Gastrocnemius medialis (tissue), 4 donors: Measurements from ENCODE around the gene FGFBP3. TPM values are rescaled to one million over a fixed set of nuclear protein-coding genes. Genes with fewer than 3 reads are reported as not detected.

Source experiments
- ATAC-seq, 2 donors: fragments of 150-250 bp; one replicate each; pipeline ENCODE4 v1.9.1; 2016
- DNase-seq, 2 donors: peaks; one replicate each; pipeline ENCODE4 v3.0.0-alpha.2; 2019
- H3K27ac ChIP-seq, 4 donors: fragments of 200-600 bp; sonication (generic); 1 replicate in 1 of 4; 2 replicates in 3 of 4; pipeline ENCODE4 v1.5.1; 2016 to 2018; ENCODE audit warnings: mild to moderate bottlenecking in 2 of 4, moderate library complexity in 1 of 4
- H3K27me3 ChIP-seq, 3 donors: fragments of 200-600 bp; sonication (generic) in 2 of 3; 1 replicate in 1 of 3; 2 replicates in 2 of 3; pipeline versions ENCODE4 v1.5.1 to v1.6.0; 2016 to 2019; ENCODE audit warnings: mild to moderate bottlenecking in 1 of 3, moderate library complexity in 1 of 3
- H3K36me3 ChIP-seq, 2 donors: fragments of 200-600 bp; sonication (generic) in 1 of 2; one replicate each; pipeline ENCODE4 v1.5.1; 2017 to 2018
- H3K4me1 ChIP-seq, 2 donors: fragments of 200-600 bp; sonication (generic) in 1 of 2; one replicate each; pipeline ENCODE4 v1.5.1; 2016 to 2017; ENCODE audit warnings: mild to moderate bottlenecking in 2 of 2
- H3K4me3 ChIP-seq, 4 donors: fragments of 200-600 bp; sonication (generic) in 3 of 4; 1 replicate in 1 of 4; 2 replicates in 3 of 4; pipeline ENCODE4 v1.5.1; 2016 to 2019; ENCODE audit warnings: mild to moderate bottlenecking in 2 of 4
- H3K9me3 ChIP-seq, 3 donors: fragments of 200-600 bp; sonication (generic) in 2 of 3; 1 replicate in 1 of 3; 2 replicates in 2 of 3; pipeline ENCODE4 v1.5.1; 2016 to 2019
- POLR2A ChIP-seq, 2 donors: fragments of 450-650 bp; IDR thresholded peaks; one replicate each; pipeline ENCODE4 v1.6.1; 2017; ENCODE audit warnings: antibody characterized with exemption in 2 of 2, mild to moderate bottlenecking in 2 of 2, moderate library complexity in 2 of 2
- in situ Hi-C, 4 donors: fragments of 200-750 bp; cut with MboI; loops; one replicate each; pipeline versions ENCODE4 v1.15.0 to v1.8.0; 2017; ENCODE audit warnings: low sequenced_read_pairs in 4 of 4
- intact Hi-C: fragments of 100-400 bp; cut with DNase I; formaldehyde crosslinking; loops from one replicate; pipeline ENCODE4 v1.15.1; 2023; ENCODE audit warnings: low total_unique reads
- total RNA-seq, 4 donors: library from RNA; depleted of rRNA; stranded (reverse); fragments of >200 nt; gene quantifications; one replicate each; pipeline versions ENCODE4 v1.1.0 to v1.2.3, GENCODE V29; 2016
- TF ChIP-seq, protein P1 (sequence below), 5 experiments: fragments of 450-650 bp in 3 of 5; fragments of 200-600 bp in 2 of 5; sonication (generic) in 2 of 5; IDR thresholded peaks in 4 of 5; conservative IDR thresholded peaks in 1 of 5; 1 replicate in 4 of 5; 2 replicates in 1 of 5; pipeline ENCODE4 v1.5.1; 2016 to 2019; ENCODE audit warnings: antibody characterized with exemption in 5 of 5, mild to moderate bottlenecking in 3 of 5, moderate library complexity in 3 of 5

FGFBP3 gene
- total RNA-seq, 4 donors from 2014 or later: 0.33 to 2.0 (median 0.58) TPM; not detected in 1

DNA sequence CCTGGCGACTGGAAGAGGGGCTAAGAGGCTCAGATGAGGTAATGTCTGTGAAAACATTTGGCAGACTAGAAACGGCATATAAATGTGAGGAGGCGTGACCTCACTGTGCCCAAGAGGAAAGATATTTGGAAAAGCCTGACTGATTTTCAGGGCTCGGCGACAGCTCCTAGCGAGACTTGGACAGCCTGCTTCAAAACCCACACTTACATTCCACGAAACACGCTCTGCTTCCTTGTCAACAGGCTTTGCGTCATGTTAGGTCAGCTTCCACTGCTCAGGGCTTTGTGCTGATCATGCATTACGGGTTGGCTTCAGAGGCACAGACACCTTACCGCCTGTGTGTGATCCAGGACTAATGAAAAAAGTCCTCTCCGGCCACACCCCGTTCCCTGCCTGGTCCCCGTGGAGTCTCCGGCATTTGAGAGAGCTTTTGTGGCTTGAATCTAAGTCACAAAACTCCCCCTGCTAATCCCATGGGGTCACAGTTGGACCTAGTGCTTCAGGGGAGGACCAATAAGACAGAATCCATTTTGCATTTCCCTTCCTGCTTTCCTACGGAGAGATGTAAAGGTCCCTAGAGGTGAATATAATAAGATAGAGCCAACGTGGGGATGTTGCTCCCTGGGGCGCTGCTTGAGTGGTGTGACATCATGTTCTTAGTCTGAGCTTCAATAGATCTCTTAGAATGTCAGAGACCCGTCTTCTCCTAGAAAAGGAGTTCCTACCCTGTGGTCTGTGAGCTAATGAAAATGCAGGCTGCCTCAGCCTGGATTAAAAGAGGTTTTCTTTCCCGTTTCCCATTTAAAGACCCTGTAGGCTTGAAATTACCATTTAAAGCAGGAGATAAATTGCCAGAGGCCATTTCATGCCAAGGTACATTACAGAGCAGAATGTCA, 25.5 kb downstream of the FGFBP3 start:
- Histone ChIP-seq H3K27me3 (peaks cover 0 to 3% (median 0%) of the 10 kb centered on the region in 3 donors), H3K36me3 (no peaks in the 10 kb centered on the region), H3K27ac (peak overlapping the region in 3 of 4 donors; percentile 4 to 56 (median 31)), H3K9me3 (no peaks in the 10 kb centered on the region), H3K4me1 (peaks cover 5 to 23% of the 10 kb centered on the region in 2 donors), H3K4me3 (peak overlapping the region; percentile 14 to 33 (median 22))
- intact Hi-C loops: no loop called here
- peak in 1 of 2 donors; percentile 28 for DNase-seq
- in situ Hi-C loops: no loop called here
- peak; percentile 70 to 76 for ATAC-seq
- no peak for TF ChIP-seq POLR2A (IDR thresholded peaks at IDR 0.05)
- TF ChIP-seq, protein P1, sequence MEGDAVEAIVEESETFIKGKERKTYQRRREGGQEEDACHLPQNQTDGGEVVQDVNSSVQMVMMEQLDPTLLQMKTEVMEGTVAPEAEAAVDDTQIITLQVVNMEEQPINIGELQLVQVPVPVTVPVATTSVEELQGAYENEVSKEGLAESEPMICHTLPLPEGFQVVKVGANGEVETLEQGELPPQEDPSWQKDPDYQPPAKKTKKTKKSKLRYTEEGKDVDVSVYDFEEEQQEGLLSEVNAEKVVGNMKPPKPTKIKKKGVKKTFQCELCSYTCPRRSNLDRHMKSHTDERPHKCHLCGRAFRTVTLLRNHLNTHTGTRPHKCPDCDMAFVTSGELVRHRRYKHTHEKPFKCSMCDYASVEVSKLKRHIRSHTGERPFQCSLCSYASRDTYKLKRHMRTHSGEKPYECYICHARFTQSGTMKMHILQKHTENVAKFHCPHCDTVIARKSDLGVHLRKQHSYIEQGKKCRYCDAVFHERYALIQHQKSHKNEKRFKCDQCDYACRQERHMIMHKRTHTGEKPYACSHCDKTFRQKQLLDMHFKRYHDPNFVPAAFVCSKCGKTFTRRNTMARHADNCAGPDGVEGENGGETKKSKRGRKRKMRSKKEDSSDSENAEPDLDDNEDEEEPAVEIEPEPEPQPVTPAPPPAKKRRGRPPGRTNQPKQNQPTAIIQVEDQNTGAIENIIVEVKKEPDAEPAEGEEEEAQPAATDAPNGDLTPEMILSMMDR (IDR thresholded peaks at IDR 0.05 in 4 of 5, conservative IDR thresholded peaks at IDR 0.05 in 1 of 5): no peak

DNA sequence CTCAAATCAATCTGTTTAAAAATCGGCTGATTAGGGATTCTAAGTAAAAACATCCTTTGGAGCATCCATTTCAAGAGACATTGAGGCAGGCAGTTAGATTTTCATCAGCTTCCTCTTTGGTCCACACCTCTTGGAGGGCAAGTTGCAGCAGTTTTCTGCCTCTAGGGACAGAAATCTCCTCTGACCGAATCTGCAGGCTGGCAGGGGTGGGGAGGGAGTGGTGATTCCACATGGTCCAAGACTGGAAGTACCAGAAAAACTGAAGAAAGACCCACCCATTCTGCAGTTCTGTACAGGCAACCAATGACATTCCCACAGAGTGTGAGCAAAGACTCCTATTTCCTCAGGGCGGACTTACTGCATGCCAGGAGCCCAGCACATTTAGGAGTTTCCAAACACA, 29.0 kb downstream of the FGFBP3 start:
- Histone ChIP-seq H3K36me3 (no peaks in the 10 kb centered on the region), H3K27ac (no peak overlapping the region), H3K4me1 (peaks cover 5 to 10% of the 10 kb centered on the region in 2 donors), H3K27me3 (no peaks in the 10 kb centered on the region), H3K9me3 (no peaks in the 10 kb centered on the region), H3K4me3 (no peak overlapping the region)
- DNase-seq: no peak
- in situ Hi-C loops: no loop called here
- no peak for TF ChIP-seq POLR2A (IDR thresholded peaks at IDR 0.05)
- TF ChIP-seq, protein P1 (IDR thresholded peaks at IDR 0.05 in 4 of 5, conservative IDR thresholded peaks at IDR 0.05 in 1 of 5): no peak
- ATAC-seq: no peak
- intact Hi-C loops: no loop called here

DNA sequence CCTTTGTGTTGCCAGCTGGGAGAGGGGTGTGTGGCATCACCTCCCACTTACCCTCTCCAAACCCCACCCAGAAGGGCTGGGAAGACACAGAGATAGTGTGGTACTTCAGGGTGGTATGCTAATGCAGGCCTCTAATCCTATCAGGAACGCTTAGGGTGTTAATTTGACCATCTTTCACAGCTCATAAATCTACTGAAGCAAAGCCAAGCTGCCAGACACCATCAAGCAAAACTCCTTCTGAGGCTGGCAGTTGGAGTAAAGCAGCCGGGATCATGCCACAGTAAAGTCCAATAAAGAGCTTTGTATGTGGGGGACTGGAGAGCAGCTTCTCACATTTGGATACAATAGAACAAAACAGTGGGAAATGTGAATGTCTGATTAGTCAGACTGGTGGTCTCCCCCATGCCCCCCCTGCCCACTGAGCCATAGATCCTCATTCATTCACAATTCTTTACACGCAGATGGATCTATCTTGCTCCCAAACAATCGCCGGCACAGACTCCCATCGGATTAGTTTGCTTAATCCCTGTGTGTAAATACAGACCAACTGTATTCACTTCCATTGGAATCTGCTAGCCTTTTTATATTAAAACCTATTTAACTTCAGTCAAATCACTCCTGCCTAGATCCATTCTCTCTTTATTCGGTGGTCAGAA, 29.6 kb downstream of the FGFBP3 start:
- TF ChIP-seq, protein P1 (IDR thresholded peaks at IDR 0.05 in 4 of 5, conservative IDR thresholded peaks at IDR 0.05 in 1 of 5): no peak
- TF ChIP-seq POLR2A (IDR thresholded peaks at IDR 0.05): no peak
- Histone ChIP-seq H3K27ac (no peak overlapping the region), H3K9me3 (no peaks in the 10 kb centered on the region), H3K36me3 (no peaks in the 10 kb centered on the region), H3K4me3 (no peak overlapping the region), H3K4me1 (peaks cover 5 to 9% of the 10 kb centered on the region in 2 donors), H3K27me3 (no peaks in the 10 kb centered on the region)
- no peak for ATAC-seq
- in situ Hi-C loops (no loop called here), intact Hi-C loops (no loop called here)
- no peak for DNase-seq

DNA sequence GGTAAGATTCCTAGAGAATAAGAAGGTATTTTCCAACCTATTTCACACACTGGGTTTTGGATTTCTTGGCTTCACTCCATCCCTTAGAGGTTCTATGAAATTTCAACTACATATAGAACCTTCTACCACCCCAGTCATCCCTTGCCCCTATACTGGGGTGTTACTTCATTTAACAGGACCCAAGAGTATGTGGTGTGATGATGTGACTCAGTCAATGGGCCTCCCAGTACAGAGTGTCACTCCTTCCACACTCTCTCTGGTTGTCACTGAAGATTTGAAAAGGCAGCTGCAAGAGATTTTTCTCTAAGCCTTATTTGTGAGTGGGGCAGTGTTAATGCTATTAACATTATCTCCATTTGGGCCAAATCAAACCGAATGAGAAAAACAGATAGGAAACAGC, 33.5 kb downstream of the FGFBP3 start:
- Histone ChIP-seq H3K27ac (no peak overlapping the region), H3K36me3 (no peaks in the 10 kb centered on the region), H3K4me1 (no peaks in the 10 kb centered on the region), H3K9me3 (no peaks in the 10 kb centered on the region), H3K27me3 (no peaks in the 10 kb centered on the region), H3K4me3 (no peak overlapping the region)
- intact Hi-C loops (no loop called here), in situ Hi-C loops (no loop called here)
- no peak for TF ChIP-seq POLR2A (IDR thresholded peaks at IDR 0.05)
- TF ChIP-seq, protein P1 (IDR thresholded peaks at IDR 0.05 in 4 of 5, conservative IDR thresholded peaks at IDR 0.05 in 1 of 5): no peak
- DNase-seq (no peak), ATAC-seq (no peak)
